ENCODE results near the gene TCF7L2.

Gene TCF7L2

GRCh38 chr10:113068178-113068890 is 118.3 kb downstream of the TCF7L2 start:
- no peak for DNase-seq

GRCh38 chr10:113069595-113069994 is 119.5 kb downstream of the TCF7L2 start:
- no peak for DNase-seq

- no peak for DNase-seq
These were observed 121.4 kb downstream of the TCF7L2 start for GRCh38 chr10:113071446-113071845.

GRCh38 chr10:113073549-113074189 is 123.6 kb downstream of the TCF7L2 start:
- DNase-seq: peak; percentile 65

- DNase-seq: no peak
These were observed 126.9 kb downstream of the TCF7L2 start for GRCh38 chr10:113076949-113077348.

GRCh38 chr10:113078282-113078907 is 128.3 kb downstream of the TCF7L2 start:
- DNase-seq: no peak

- DNase-seq: no peak
These were observed 130.2 kb downstream of the TCF7L2 start for GRCh38 chr10:113080061-113080924.

GRCh38 chr10:113080925-113081229 is 130.8 kb downstream of the TCF7L2 start:
- DNase-seq: no peak

GRCh38 chr10:113084031-113084430 is 134.0 kb downstream of the TCF7L2 start:
- no peak for DNase-seq

GRCh38 chr10:113085776-113086175 is 135.7 kb downstream of the TCF7L2 start:
- DNase-seq: no peak

- DNase-seq: no peak
These were observed 136.2 kb downstream of the TCF7L2 start for GRCh38 chr10:113086282-113086681.

- DNase-seq: peak; percentile 36
These were observed 137.3 kb downstream of the TCF7L2 start for GRCh38 chr10:113087165-113088029.

GRCh38 chr10:113088194-113088593 is 138.1 kb downstream of the TCF7L2 start:
- no peak for DNase-seq

- DNase-seq: no peak
These were observed 139.5 kb downstream of the TCF7L2 start for GRCh38 chr10:113089551-113089950.

GRCh38 chr10:113091920-113092319 is 141.9 kb downstream of the TCF7L2 start:
- DNase-seq: no peak

- DNase-seq: no peak
These were observed 143.4 kb downstream of the TCF7L2 start for GRCh38 chr10:113093188-113094113.

- no peak for DNase-seq
These were observed 144.1 kb downstream of the TCF7L2 start for GRCh38 chr10:113094114-113094486.

GRCh38 chr10:113095419-113096127 is 145.5 kb downstream of the TCF7L2 start:
- no peak for DNase-seq

GRCh38 chr10:113096128-113096996 is 146.3 kb downstream of the TCF7L2 start:
- no peak for DNase-seq

GRCh38 chr10:113097036-113097435 is 147.0 kb downstream of the TCF7L2 start:
- no peak for DNase-seq
